Measurements from ENCODE around the gene TBL1X. TPM values are rescaled to one million over a fixed set of nuclear protein-coding genes. Genes with fewer than 3 reads are reported as not detected.
A peak's percentile ranks its signal among the peaks of the same experiment; 100 is the strongest.
"Not testable (repeated sequence)": the region's sequence is repeated elsewhere in the genome, so short reads cannot be mapped to it uniquely, and the experiment has no call there.

TBL1X gene
- total and polyA plus RNA-seq, 10 of the 15 experiments (the other 5 are each of a cell fraction or from before 2014, with no cell fraction given) = 4.4 to 26.3 (median 10.6) TPM

GRCh38 chrX:9473708-9474107 is 8.8 kb downstream of the TBL1X start (continued):
- no peak for TF ChIP-seq TCF3 (IDR thresholded peaks at IDR 0.05; ENCODE audit: borderline replicate concordance, insufficient read depth, low read depth, low read length)
- TF ChIP-seq HDGF (IDR thresholded peaks at IDR 0.05) = no peak
- TF ChIP-seq, protein P1, sequence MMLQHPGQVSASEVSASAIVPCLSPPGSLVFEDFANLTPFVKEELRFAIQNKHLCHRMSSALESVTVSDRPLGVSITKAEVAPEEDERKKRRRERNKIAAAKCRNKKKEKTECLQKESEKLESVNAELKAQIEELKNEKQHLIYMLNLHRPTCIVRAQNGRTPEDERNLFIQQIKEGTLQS (IDR thresholded peaks at IDR 0.05; ENCODE audit: borderline replicate concordance, extremely low read depth, low read depth, low read length) = no peak
- TF ChIP-seq ATF2 (IDR thresholded peaks at IDR 0.05; ENCODE audit: low read length) = no peak
- TF ChIP-seq CREB1 (IDR thresholded peaks at IDR 0.05; ENCODE audit: low read depth) = no peak
- TF ChIP-seq, protein P2, sequence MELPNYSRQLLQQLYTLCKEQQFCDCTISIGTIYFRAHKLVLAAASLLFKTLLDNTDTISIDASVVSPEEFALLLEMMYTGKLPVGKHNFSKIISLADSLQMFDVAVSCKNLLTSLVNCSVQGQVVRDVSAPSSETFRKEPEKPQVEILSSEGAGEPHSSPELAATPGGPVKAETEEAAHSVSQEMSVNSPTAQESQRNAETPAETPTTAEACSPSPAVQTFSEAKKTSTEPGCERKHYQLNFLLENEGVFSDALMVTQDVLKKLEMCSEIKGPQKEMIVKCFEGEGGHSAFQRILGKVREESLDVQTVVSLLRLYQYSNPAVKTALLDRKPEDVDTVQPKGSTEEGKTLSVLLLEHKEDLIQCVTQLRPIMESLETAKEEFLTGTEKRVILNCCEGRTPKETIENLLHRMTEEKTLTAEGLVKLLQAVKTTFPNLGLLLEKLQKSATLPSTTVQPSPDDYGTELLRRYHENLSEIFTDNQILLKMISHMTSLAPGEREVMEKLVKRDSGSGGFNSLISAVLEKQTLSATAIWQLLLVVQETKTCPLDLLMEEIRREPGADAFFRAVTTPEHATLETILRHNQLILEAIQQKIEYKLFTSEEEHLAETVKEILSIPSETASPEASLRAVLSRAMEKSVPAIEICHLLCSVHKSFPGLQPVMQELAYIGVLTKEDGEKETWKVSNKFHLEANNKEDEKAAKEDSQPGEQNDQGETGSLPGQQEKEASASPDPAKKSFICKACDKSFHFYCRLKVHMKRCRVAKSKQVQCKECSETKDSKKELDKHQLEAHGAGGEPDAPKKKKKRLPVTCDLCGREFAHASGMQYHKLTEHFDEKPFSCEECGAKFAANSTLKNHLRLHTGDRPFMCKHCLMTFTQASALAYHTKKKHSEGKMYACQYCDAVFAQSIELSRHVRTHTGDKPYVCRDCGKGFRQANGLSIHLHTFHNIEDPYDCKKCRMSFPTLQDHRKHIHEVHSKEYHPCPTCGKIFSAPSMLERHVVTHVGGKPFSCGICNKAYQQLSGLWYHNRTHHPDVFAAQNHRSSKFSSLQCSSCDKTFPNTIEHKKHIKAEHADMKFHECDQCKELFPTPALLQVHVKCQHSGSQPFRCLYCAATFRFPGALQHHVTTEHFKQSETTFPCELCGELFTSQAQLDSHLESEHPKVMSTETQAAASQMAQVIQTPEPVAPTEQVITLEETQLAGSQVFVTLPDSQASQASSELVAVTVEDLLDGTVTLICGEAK (IDR thresholded peaks at IDR 0.05; ENCODE audit: borderline replicate concordance) = no peak

DNA sequence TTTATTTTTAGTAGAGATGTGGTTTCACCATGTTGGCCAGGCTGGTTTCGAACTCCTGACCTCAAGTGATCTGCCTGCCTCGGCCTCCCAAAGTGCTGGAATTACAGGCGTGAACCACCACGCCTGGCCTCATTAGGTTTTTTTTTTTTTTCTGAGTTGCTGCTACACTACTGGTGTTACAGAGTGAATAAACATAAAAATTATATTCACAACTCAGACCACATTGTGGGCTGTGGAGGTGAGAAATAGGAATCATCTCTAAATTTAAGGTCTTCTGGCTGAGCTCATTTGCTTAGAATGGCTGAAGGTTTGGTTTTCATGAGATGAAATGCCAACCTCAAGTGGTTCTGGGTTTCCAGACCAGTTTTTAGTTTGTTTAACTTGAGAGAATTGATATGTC is 10.6 kb downstream of the TBL1X start:
- H3K27ac ChIP-seq (ENCODE audit: control insufficient read depth, insufficient read depth); in situ Hi-C loops (cut with MboI); H3K9me3 ChIP-seq (replicated peaks; ENCODE audit: control insufficient read depth, insufficient read depth, low read length); DNase-seq (ENCODE audit: low read depth, low spot score); H3K4me1 ChIP-seq (ENCODE audit: control insufficient read depth, insufficient read depth, low read length); H2AFZ ChIP-seq (ENCODE audit: control insufficient read depth, low read depth, low read length); CTCF ChIA-PET; H3K4me3 ChIP-seq; H3K9ac ChIP-seq (ENCODE audit: control insufficient read depth, insufficient read depth, low read length); H3K27me3 ChIP-seq (replicated peaks in 1 of 2; ENCODE audit: control insufficient read depth in 2 of 2, insufficient read depth in 2 of 2, low read length in 1 of 2); BruUV-seq (replicated peaks); H3K4me2 ChIP-seq (ENCODE audit: control insufficient read depth, insufficient read depth); intact Hi-C loops (cut with micrococcal nuclease; ENCODE audit: unreplicated experiment); FAIRE-seq; H3K36me3 ChIP-seq (ENCODE audit: control insufficient read depth in 2 of 2, insufficient read depth in 2 of 2, low read length in 1 of 2); H4K20me1 ChIP-seq (ENCODE audit: control insufficient read depth, insufficient read depth); H3K79me2 ChIP-seq (ENCODE audit: control insufficient read depth, insufficient read depth, low read length): not testable (repeated sequence)
- ChIA-PET SMC1A (ENCODE audit: uncharacterized antibody, unreplicated experiment) (interaction anchor here (1.0 to 2.9 kb wide), 2 partner anchors 13 to 59 kb away, joined by 3 to 11 read pairs; no protein-coding TSS in a partner anchor), RAD21 (ENCODE audit: unreplicated experiment) (interaction anchor here (1.1 kb wide), 1 partner anchor 12 kb away, joined by 5 read pairs; no protein-coding TSS in a partner anchor), POLR2A (interaction anchor here (0.6 kb wide), 1 partner anchor 799 kb away, joined by 3 read pairs; no protein-coding TSS in a partner anchor)
- peak; percentile 33; the same call in 1 of the 2 replicates for TF ChIP-seq RUNX3 (IDR thresholded peaks at IDR 0.05; ENCODE audit: low read length)
- peak; percentile 63 for ATAC-seq
- WGBS (ENCODE audit: insufficient coverage, insufficient replicate concordance, low lambda C conversion rate, missing lambda C conversion rate) = 42% methylated on average over 4 of the region's 4 CpGs

All from GM12878 (cell line).